KG1 (cell line): ENCODE measurements around the gene SH2D7.

Source experiments
- DNase-seq: peaks from one replicate; lab custom pipeline; 2025; lab: John Stamatoyannopoulos, UW

SH2D7 gene

GRCh38 chr15:78104566-78105475, 12.5 kb downstream of the SH2D7 start:
- DNase-seq = no peak

DNA sequence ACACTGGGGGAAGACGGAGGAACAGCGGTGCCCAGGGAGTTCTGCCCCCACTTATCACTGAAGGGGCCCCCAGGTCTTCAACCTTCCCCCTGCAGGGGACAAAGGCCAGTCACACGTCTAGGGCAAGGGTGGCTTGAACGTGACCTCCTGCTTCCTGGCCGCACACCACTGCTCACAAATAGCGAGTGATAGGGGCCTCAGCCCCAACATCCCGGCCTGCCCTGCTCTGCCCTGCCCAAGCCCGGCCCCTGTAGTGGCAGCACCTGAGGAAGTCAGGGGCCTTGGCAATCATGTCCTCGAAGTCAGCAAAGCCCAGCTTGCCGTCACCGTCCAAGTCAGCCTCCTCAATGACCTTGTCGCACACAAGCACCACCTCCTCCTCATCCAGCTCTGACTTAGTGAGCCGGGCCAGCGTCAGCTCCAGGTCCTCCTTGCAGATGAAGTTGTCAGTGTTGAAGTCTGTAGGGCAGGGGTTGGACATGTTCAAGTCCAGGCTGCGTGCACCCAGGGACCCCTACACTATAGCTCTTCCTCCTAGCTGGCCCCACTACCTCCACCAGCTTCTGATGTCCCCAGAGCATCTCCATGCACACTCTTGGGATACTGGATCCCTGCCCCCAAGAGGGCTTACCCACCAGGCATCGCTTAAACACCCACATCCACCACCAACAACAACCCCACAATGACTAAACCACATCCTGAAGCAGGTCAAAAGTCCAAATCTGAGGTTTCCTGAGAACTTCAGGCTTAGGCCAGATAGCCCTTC, 13.3 kb downstream of the SH2D7 start:
- no peak for DNase-seq

DNA sequence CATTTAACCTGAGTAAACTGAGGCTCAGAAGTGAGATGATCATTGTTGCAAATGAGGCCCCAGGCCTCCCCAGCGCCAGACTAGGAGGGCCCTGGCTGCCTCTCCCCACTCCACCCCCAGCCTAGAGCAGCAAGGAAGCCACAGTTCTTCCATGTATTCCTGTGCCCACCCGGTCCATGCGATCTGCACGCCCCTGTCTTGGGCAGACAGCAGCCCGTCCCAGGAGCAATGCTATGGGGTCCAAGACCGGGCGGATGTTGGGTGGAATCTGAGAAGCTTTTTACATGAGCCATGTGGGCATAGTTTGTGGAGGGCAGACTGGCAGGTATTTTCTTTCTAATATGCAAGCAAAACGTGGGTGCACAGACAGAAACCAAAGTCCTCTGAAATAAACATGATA, 15.1 kb downstream of the SH2D7 start:
- no peak for DNase-seq

DNA sequence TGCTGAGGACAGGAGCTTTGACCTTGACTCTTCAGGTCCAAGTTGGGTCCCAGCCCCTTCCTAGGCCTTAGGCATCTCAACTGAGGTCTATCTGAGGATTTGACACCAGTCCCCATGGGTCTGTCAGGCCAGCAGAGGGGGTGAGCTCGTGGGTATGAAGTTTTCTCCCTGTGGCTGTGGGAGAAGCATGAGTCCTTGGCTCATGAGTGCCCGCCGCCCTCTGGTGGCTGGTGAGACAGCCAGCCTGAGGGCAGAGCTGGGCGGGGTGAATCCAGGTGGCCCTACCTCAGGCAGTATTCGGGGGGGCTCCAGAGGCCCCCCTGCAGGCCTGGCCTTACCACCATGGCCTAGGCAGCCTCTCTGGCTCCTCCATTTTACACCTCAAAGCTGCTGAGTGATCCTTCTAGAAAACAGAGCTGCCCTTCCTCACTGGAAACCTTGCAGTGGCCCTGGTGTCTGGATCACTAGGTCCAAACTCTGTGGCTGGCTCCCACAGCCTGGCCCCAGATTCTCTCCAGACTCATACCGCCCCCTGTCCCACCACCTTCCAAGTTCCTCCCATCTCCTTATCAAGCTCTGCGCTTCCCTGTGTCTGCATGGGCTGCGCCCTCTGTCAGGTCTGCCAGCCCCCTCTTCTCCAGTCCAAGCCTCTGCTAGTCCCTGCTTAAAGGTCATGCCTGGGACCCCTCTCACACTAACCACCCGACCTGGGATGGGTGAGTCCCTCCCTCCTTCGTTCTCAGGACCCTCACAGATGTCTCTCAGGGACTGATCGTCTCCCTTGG, 16.1 kb downstream of the SH2D7 start:
- peak; percentile 65 for DNase-seq

DNA sequence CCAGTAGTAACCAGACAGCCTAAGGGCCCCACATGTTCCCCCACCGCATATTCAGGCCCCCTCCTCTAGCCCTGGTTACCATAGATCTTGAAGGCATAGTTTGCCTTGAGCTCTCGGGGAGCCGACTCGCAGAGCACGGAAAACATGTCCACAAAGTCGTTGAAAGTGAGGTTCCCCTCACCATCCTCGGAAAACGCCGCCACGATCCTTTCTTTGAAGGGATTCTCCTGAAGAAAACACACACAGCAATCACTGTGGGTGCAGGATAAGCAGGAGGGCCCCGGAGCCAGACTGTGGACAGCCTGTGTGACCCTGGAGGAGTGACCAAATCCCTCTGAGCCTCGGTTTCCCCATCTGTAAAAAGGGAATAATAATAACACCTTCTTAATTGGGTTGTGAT, 16.8 kb downstream of the SH2D7 start:
- no peak for DNase-seq

GRCh38 chr15:78110096-78110495, 17.7 kb downstream of the SH2D7 start:
- no peak for DNase-seq

GRCh38 chr15:78110916-78111475, 18.6 kb downstream of the SH2D7 start:
- no peak for DNase-seq

DNA sequence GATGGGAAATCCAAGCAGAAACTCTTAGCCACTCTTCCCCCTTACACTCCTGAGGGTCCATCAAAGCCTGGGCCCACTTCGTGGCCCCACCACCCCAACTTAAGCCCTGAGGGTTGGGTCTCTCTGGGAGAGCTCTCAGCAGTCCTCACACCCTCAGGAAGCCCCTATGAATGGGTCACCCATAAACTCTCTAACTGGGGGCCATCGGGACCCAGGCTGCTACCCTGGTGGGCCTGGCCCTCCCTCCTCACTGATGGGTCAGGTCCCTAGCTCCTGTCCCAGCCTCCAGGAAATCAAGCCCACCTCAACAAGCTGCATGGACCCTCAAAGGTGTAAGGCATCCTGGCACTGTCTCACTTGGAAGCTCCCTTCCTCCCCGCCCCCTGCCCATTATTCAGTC, 19.4 kb downstream of the SH2D7 start:
- no peak for DNase-seq

GRCh38 chr15:78112551-78112950, 20.2 kb downstream of the SH2D7 start:
- no peak for DNase-seq

- no peak for DNase-seq
Observed at GRCh38 chr15:78120523-78120922, 28.2 kb downstream of the SH2D7 start.

- DNase-seq = no peak
Observed at GRCh38 chr15:78125267-78125666, 32.9 kb downstream of the SH2D7 start.

DNA sequence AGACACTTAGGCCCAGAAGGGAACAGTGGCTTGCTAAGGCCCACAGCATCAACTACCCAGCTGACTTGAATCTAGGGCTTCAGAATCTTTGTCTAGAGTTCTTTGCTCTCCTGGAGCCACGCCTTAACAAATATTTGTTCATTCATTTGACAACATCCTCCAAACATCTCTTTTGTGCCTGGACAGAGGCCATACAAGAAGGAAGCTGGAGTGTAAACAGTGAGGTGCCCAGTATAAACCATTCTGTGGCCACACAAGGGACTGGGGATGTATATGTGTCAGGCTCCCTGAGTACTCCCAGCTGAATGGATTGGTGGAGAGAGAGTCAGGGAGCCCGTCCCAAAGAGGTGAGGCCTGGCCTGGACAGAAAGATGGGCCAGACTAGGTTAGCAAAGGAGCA, 35.5 kb downstream of the SH2D7 start:
- DNase-seq = no peak

- DNase-seq = no peak
Observed at GRCh38 chr15:78129077-78129750, 36.9 kb downstream of the SH2D7 start.

DNA sequence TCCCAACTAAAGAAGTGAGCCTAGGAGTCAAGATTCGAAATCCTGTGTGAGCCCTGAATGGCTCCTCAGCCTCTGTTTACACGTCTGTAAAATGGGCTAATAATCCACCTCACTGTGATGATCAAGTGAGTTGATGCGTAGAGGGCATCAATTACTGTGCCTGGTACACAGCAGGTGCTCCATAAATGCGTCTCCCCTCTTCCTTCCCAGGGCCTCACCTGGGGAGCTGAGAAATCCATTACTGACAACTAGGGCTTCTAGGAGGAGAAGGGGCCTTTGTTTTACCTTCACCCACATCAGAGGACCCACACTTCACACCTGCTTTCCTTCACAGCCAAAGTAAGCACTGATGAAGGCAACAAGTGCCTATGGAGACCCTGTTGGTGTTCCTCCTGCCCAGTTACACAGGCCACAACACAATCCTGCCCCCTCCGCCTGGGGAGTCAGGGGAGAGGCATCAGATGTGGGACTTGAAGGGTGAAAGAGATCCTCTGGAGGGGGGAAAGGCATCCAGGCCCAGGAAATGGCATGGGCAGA, 37.5 kb downstream of the SH2D7 start:
- DNase-seq = no peak

DNA sequence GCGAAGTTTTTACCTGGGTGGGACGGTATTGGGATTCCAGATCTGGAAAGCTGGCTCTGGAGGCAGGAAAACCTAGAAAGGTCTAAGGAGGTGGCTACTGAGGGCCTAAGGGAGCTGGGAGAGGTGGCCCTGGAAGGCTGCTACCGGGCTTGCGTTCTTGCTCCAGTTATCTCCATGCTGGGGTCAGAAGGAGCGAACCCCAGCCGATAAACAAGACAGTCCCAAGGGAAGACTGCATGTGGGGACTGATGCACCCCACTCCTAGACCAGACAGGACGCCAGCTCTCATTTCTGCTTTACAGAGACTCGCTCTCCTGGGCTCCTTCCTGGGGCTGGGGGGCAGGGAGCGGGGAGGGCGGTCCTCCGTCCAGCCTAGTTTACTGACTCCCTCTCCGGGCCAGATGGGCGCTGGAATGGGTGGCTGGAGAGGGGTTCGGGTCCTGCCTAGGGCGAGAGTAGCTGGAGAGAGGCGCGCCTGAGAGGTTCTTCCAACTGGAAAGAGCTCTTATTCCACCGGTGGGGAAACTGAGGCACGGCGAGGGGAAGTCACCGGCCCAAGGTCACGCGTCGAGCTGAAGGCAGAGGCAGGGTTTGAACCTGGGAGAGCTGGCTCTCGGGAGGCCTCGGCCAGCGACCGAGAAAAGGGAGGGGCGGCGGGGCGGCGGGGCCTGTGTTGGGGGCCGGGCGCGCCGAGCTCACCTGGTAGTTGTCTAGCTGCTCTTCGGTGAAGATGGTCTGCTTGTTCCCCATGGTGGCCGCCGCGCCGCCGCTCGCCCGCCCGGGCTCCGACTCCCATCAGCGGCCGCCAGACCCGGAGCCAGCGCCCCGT, 38.3 kb downstream of the SH2D7 start:
- DNase-seq = no peak

- peak; percentile 15 for DNase-seq
Observed at GRCh38 chr15:78131295-78132061, 39.1 kb downstream of the SH2D7 start, which contains the start of gene CIB2. TSS of gene CIB2 (minus strand) at chr15:78131445. CDS start at chr15:78131215, 230 bp downstream.

DNA sequence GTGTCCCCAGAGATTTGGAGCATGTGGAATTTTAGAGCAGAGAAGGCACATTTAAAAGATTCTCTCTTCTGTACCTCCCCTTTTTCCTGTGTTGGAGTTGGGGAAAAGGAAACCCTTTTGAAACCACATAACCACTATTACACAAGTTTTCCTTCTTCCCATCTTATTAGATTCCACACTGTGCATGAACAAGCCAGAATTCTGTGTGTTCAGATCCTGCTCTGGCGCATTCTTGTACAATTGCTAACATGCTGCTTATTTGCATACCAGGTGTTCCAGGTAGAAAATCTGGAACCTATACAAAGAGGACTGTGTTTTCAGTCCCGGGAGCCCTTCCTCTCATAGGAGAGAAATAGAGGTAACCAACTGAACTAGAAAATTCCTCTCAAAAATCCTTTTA, 41.4 kb downstream of the SH2D7 start:
- no peak for DNase-seq

GRCh38 chr15:78139578-78139977, 47.2 kb downstream of the SH2D7 start:
- no peak for DNase-seq

DNA sequence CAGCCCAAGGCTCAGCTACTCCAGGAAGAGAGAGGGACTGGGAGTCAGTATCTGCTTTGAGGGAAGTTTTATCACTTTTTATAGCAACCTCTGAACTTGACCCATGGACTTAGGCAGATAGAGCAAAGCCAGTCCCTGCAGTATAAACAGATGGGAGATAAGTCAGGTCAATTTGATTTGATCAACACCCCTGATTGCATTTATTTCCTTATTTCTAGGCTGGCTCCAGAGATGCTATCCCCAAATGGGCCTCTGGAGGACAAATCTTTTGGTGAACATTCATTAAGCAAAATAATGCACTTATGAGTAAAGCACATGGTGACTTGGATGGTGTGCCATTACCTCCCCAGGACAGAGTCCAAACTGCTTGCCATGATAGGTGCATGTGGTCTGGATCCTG, 47.9 kb downstream of the SH2D7 start:
- no peak for DNase-seq
